CD4-positive, alpha-beta T cell treated with Interleukin-15 for 4 hours (primary cell): ENCODE data around the gene GPR75.

ENCODE experiments used
- DNase-seq: peaks from one replicate; pipeline ENCODE4 v3.0.0-alpha.2; 2020; ENCODE audit warnings: low spot score

Gene GPR75

GRCh38 chr2:53859206-53860181 lies at the start of gene GPR75:
Gene GPR75 (minus strand): TSS chr2:53859967. CDS start chr2:53854756, 5,211 bp downstream.
- DNase-seq, result no peak

GRCh38 chr2:53907582-53907981 lies 47.8 kb upstream of the GPR75 start:
- no peak for DNase-seq

- no peak for DNase-seq
Measured at GRCh38 chr2:53905396-53905795, 45.6 kb upstream of the GPR75 start.

- DNase-seq, result no peak
Measured at GRCh38 chr2:53903011-53903410, 43.2 kb upstream of the GPR75 start.

- DNase-seq, result no peak
Measured at GRCh38 chr2:53901192-53901591, 41.4 kb upstream of the GPR75 start.

GRCh38 chr2:53896864-53897263 lies 37.1 kb upstream of the GPR75 start:
- DNase-seq, result no peak

- no peak for DNase-seq
Measured at GRCh38 chr2:53886406-53887280, 26.9 kb upstream of the GPR75 start.

- DNase-seq, result no peak
Measured at GRCh38 chr2:53884883-53885282, 25.1 kb upstream of the GPR75 start.

- DNase-seq, result no peak
Measured at GRCh38 chr2:53881986-53882385, 22.2 kb upstream of the GPR75 start.

GRCh38 chr2:53881360-53881759 lies 21.6 kb upstream of the GPR75 start:
- DNase-seq, result no peak

GRCh38 chr2:53880756-53881155 lies 21.0 kb upstream of the GPR75 start:
- DNase-seq, result no peak

GRCh38 chr2:53877556-53877955 lies 17.8 kb upstream of the GPR75 start:
- no peak for DNase-seq

- DNase-seq, result no peak
Measured at GRCh38 chr2:53877112-53877511, 17.3 kb upstream of the GPR75 start.

- no peak for DNase-seq
Measured at GRCh38 chr2:53874401-53874950, 14.7 kb upstream of the GPR75 start.

- DNase-seq, result no peak
Measured at GRCh38 chr2:53867773-53868172, 8.0 kb upstream of the GPR75 start.

GRCh38 chr2:53867169-53867568 lies 7.4 kb upstream of the GPR75 start:
- no peak for DNase-seq

GRCh38 chr2:53865962-53866361 lies 6.2 kb upstream of the GPR75 start:
- DNase-seq, result no peak

- DNase-seq, result no peak
Measured at GRCh38 chr2:53865264-53865663, 5.5 kb upstream of the GPR75 start.

- no peak for DNase-seq
Measured at GRCh38 chr2:53863538-53864227, 3.9 kb upstream of the GPR75 start.

GRCh38 chr2:53861824-53862223 lies 2.1 kb upstream of the GPR75 start:
- no peak for DNase-seq

GRCh38 chr2:53856272-53856671 lies 3.5 kb downstream of the GPR75 start:
- no peak for DNase-seq

GRCh38 chr2:53854678-53855077 lies 5.1 kb downstream of the GPR75 start:
- no peak for DNase-seq
